Kidney (tissue), 14 donors: ENCODE results near the gene PPP2R2C. TPM values are rescaled to one million over a fixed set of nuclear protein-coding genes. Genes with fewer than 3 reads are reported as not detected.

ENCODE experiments used
- DNase-seq, 5 donors: peaks; one replicate each; pipeline ENCODE4 v3.0.0-alpha.2; 2013 to 2020
- FAIRE-seq: peaks from 2 replicates; lab custom pipeline; 2012; peaks lifted over from hg19 to GRCh38; lab: Jason Lieb, UNC
- H3K27ac ChIP-seq, 2 donors: one replicate each; pipeline ENCODE4 v1.7.0; 2013; ENCODE audit warnings: low read depth in 2 of 2, low read length in 2 of 2, inconsistent platforms in 1 of 2
- H3K27me3 ChIP-seq: one replicate; pipeline ENCODE4 v1.7.1; 2013; ENCODE audit warnings: low read length, inconsistent platforms; ENCODE audit not compliant: control insufficient read depth, insufficient read depth
- H3K36me3 ChIP-seq, 3 donors: one replicate each; pipeline versions ENCODE4 v1.7.0 to v1.7.1; 2013; ENCODE audit warnings: low read length in 3 of 3, control low read depth in 1 of 3, inconsistent platforms in 1 of 3; ENCODE audit not compliant: insufficient read depth in 3 of 3, control insufficient read depth in 2 of 3
- H3K4me1 ChIP-seq, 3 donors: one replicate each; pipeline versions ENCODE4 v1.7.0 to v1.7.1; 2013; ENCODE audit warnings: low read length in 3 of 3, inconsistent platforms in 1 of 3, low read depth in 1 of 3; ENCODE audit not compliant: control insufficient read depth in 2 of 3, insufficient read depth in 2 of 3
- H3K4me3 ChIP-seq, 3 donors: one replicate each; pipeline versions ENCODE4 v1.7.0 to v1.8.1; 2013; ENCODE audit warnings: low read length in 3 of 3, control low read depth in 1 of 3, inconsistent platforms in 1 of 3
- H3K9ac ChIP-seq, 3 donors: one replicate each; pipeline versions ENCODE4 v1.7.0 to v1.7.1; 2013; ENCODE audit warnings: low read length in 3 of 3, control low read depth in 1 of 3, inconsistent platforms in 1 of 3
- H3K9me3 ChIP-seq, 3 donors: one replicate each; pipeline versions ENCODE4 v1.7.0 to v1.7.1; 2013; ENCODE audit warnings: low read length in 3 of 3, control low read depth in 1 of 3, inconsistent platforms in 1 of 3; ENCODE audit not compliant: control insufficient read depth in 2 of 3, insufficient read depth in 1 of 3
- intact Hi-C: fragments of 100-400 bp; cut with DNase I; formaldehyde crosslinking; loops from one replicate; pipeline ENCODE4 v1.11.1; 2022
- polyA plus RNA-seq: library from polyadenylated mRNA; stranded (reverse); fragments of 350-450 nt; fragmentation: Illumina TruSeq; extraction: RNeasy Lipid Tissue Mini Kit (QIAGEN cat#74804); gene quantifications from one replicate; pipeline ENCODE4 v1.2.3, GENCODE V29; 2014; ENCODE audit warnings: low read depth, low replicate concordance; ENCODE audit not compliant: insufficient read depth
- total RNA-seq: library from RNA; stranded (reverse); fragmentation: NEBNext Ultra II Directional; extraction: Animal tissue kit (Norgen Biotek cat#: 25700); gene quantifications from one replicate; pipeline ENCODE4 v1.2.1, GENCODE V29; 2021
- TF ChIP-seq, protein P1 (sequence below): IDR thresholded peaks from 3 replicates; pipeline ENCODE4 v1.5.1; 2012; ENCODE audit warnings: mild to moderate bottlenecking, moderate library complexity, borderline replicate concordance; ENCODE audit not compliant: insufficient read depth; ENCODE audit errors: extremely low read depth
- donor health status: control.
- donor health status: control.
- donor health status: control.
- donor health status: control.
- donor health status: control.
- donor health status: DM: yes; HTN: yes; CAD: no.
- donor health status: Normal renal cell carcinoma (clear cell type).

The PPP2R2C gene
- total and polyA plus RNA-seq, 2 donors from 2014 or later = 0.39 to 0.82 TPM

DNA sequence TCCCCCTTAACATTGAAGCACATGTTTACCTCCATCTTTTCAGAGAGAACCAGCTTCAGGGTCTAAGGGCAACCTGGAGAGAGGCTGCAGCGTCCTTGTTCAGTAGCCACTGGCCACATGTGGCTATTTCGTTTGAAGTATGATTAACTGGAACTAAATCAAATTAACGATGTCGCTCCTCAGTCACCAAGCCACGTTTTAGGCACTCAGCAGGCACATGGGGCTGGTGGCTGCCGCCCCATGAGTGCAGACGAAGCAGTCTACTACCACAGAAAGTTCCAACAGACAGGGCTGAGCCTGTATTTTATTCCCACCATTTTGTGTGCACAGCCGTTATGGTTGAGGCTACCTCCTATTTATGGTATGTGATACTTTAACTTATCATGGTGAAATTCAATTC is 103.4 kb downstream of the PPP2R2C start:
- TF ChIP-seq, protein P1, sequence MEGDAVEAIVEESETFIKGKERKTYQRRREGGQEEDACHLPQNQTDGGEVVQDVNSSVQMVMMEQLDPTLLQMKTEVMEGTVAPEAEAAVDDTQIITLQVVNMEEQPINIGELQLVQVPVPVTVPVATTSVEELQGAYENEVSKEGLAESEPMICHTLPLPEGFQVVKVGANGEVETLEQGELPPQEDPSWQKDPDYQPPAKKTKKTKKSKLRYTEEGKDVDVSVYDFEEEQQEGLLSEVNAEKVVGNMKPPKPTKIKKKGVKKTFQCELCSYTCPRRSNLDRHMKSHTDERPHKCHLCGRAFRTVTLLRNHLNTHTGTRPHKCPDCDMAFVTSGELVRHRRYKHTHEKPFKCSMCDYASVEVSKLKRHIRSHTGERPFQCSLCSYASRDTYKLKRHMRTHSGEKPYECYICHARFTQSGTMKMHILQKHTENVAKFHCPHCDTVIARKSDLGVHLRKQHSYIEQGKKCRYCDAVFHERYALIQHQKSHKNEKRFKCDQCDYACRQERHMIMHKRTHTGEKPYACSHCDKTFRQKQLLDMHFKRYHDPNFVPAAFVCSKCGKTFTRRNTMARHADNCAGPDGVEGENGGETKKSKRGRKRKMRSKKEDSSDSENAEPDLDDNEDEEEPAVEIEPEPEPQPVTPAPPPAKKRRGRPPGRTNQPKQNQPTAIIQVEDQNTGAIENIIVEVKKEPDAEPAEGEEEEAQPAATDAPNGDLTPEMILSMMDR = no peak
- Histone ChIP-seq H3K4me1 (no peaks in the 10 kb centered on the region), H3K4me3 (no peak overlapping the region), H3K27ac (no peak overlapping the region), H3K9ac (no peak overlapping the region), H3K36me3 (no peaks in the 10 kb centered on the region), H3K27me3 (no peaks in the 10 kb centered on the region), H3K9me3 (peaks cover 0 to 2% (median 0%) of the 10 kb centered on the region in 3 donors)
- intact Hi-C loops = no loop called here
- FAIRE-seq (no peak), DNase-seq (peak in 1 of 5 donors; percentile 12)

DNA sequence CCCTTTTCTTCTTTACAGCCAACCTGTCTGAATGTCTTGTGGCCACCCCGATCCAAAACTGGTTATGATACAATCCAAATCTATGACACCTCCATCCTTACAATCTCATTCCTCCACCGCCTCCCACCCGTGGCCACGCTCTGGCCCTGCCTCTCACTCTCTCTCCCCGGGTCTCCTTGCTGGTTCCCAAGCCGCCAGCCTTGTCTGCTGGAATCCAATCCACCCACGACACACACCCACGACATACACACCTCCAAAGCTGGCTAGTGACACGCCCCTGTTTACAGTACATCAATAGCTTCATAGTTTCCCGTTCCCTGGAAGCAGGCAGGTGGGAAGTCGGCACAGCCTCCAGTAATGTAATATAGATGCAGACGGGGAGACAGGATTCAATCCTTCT is 103.8 kb downstream of the PPP2R2C start:
- no peak overlapping the region for H3K4me3 ChIP-seq
- no peak overlapping the region for H3K9ac ChIP-seq
- H3K36me3 ChIP-seq = no peaks in the 10 kb centered on the region
- no peak overlapping the region for H3K27ac ChIP-seq
- H3K9me3 ChIP-seq = peaks cover 0 to 2% (median 0%) of the 10 kb centered on the region in 3 donors
- intact Hi-C loops = no loop called here
- TF ChIP-seq, protein P1 = no peak
- H3K4me1 ChIP-seq = no peaks in the 10 kb centered on the region
- DNase-seq (peak in 1 of 5 donors; percentile 43), FAIRE-seq (no peak)
- no peaks in the 10 kb centered on the region for H3K27me3 ChIP-seq

DNA sequence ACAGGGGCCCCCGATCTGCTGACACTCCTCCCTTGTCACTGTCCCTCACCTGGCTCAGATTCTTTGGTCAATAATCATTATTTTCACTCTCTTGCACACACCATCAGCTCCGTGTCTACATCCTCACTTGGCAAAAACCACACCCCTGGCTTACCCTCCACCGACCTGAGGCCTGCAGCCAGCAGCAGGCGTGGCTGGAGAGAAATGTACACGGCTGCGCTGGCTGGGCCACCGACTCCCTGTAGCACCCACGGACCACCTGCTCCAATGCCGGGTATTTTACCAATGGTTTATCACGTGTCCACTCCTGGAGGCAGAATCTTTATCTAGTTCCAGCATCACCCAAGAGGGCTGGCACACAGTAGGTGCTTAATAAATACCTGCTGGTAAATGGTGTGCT is 104.3 kb downstream of the PPP2R2C start:
- Histone ChIP-seq H3K27me3 (no peaks in the 10 kb centered on the region), H3K9me3 (peaks cover 0 to 2% (median 0%) of the 10 kb centered on the region in 3 donors), H3K36me3 (no peaks in the 10 kb centered on the region), H3K4me3 (no peak overlapping the region), H3K27ac (no peak overlapping the region), H3K9ac (no peak overlapping the region), H3K4me1 (no peaks in the 10 kb centered on the region)
- TF ChIP-seq, protein P1 = no peak
- no peak for FAIRE-seq
- peak in 1 of 5 donors; percentile 18 for DNase-seq
- intact Hi-C loops = no loop called here

DNA sequence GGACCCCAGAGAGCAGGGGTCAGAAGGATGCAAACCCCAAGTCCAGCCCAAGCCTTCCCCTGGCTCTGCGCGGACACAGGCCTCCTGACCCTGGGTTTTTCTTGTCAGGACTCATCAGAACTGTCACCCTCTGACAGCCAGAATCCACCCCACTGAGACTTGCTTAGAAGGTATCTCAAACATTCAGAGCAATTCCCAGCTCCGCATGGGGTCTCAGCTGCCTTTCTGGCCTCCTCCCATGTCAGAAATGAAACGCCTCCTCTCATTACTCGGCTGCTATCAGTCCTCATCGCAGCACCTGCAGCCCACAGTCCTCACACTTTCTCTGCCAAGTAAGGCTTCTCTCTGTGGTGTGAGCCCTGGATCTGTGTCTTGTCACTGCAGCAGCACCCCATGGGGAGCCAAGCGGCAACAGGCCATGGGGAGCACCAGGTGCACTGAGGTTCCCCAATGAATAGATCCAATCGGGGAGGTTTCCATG is 105.0 kb downstream of the PPP2R2C start:
- Histone ChIP-seq H3K27me3 (no peaks in the 10 kb centered on the region), H3K9ac (no peak overlapping the region), H3K4me3 (no peak overlapping the region), H3K4me1 (no peaks in the 10 kb centered on the region), H3K9me3 (no peaks in the 10 kb centered on the region), H3K36me3 (no peaks in the 10 kb centered on the region), H3K27ac (no peak overlapping the region)
- intact Hi-C loops = no loop called here
- TF ChIP-seq, protein P1 = no peak
- peak in 1 of 5 donors; percentile 43 for DNase-seq
- no peak for FAIRE-seq
